H9 (cell line): ENCODE results near the gene MYEF2. TPM values are rescaled to one million over a fixed set of nuclear protein-coding genes. Genes with fewer than 3 reads are reported as not detected.

Source experiments
- DNase-seq: peaks from one replicate; pipeline ENCODE4 v3.0.0-alpha.2; 2017
- H2AFZ ChIP-seq: one replicate; pipeline ENCODE4 v1.6.1; 2013; ENCODE audit warnings: mild to moderate bottlenecking, low read length, control low read depth, moderate library complexity
- H2AK5ac ChIP-seq: 2 replicates; pipeline ENCODE4 v1.6.1; 2013; ENCODE audit warnings: low read length, control low read depth, mixed read lengths; ENCODE audit not compliant: insufficient read length
- H2BK120ac ChIP-seq: one replicate; pipeline ENCODE4 v1.6.1; 2013; ENCODE audit warnings: low read depth, mild to moderate bottlenecking, low read length, control low read depth, inconsistent platforms; ENCODE audit not compliant: poor library complexity, severe bottlenecking
- H2BK12ac ChIP-seq: 2 replicates; pipeline ENCODE4 v1.6.1; 2013; ENCODE audit warnings: low read length, control low read depth, mixed read lengths, low read depth; ENCODE audit not compliant: insufficient read length
- H2BK15ac ChIP-seq: 2 replicates; pipeline ENCODE4 v1.6.1; 2013; ENCODE audit warnings: low read depth, low read length, control low read depth
- H2BK20ac ChIP-seq: one replicate; pipeline ENCODE4 v1.6.1; 2013; ENCODE audit warnings: low read depth, mild to moderate bottlenecking, low read length, control low read depth, inconsistent platforms; ENCODE audit not compliant: poor library complexity, severe bottlenecking
- H2BK5ac ChIP-seq: 2 replicates; pipeline ENCODE4 v1.6.1; 2013; ENCODE audit warnings: low read length, control low read depth, mixed read lengths; ENCODE audit not compliant: insufficient read length
- H3K14ac ChIP-seq: 2 replicates; pipeline ENCODE4 v1.6.1; 2013; ENCODE audit warnings: low read length, control low read depth; ENCODE audit not compliant: insufficient read depth
- H3K18ac ChIP-seq: 2 replicates; pipeline ENCODE4 v1.6.1; 2013; ENCODE audit warnings: low read depth, mild to moderate bottlenecking, mixed read lengths, low read length, control low read depth; ENCODE audit not compliant: insufficient read length
- H3K23ac ChIP-seq: 2 replicates; pipeline ENCODE4 v1.6.1; 2013; ENCODE audit warnings: low read length, control low read depth, mixed read lengths, low read depth; ENCODE audit not compliant: insufficient read length
- H3K23me2 ChIP-seq: 2 replicates; pipeline ENCODE4 v1.6.1; 2013; ENCODE audit warnings: low read depth, mild to moderate bottlenecking, mixed read lengths, low read length, control low read depth; ENCODE audit not compliant: insufficient read length, poor library complexity, severe bottlenecking
- H3K27ac ChIP-seq: 2 replicates; pipeline ENCODE4 v1.5.1; 2013; ENCODE audit warnings: low read length, control low read depth, mixed read lengths, low read depth; ENCODE audit not compliant: insufficient read length
- H3K27me3 ChIP-seq: 2 replicates; pipeline ENCODE4 v1.6.1; 2013; ENCODE audit warnings: low read length, control low read depth, inconsistent platforms; ENCODE audit not compliant: insufficient read depth
- H3K4ac ChIP-seq: 2 replicates; pipeline ENCODE4 v1.6.1; 2013; ENCODE audit warnings: low read depth, mild to moderate bottlenecking, control low read depth, inconsistent platforms, low read length, moderate library complexity
- H3K4me1 ChIP-seq: 2 replicates; pipeline ENCODE4 v1.6.1; 2013; ENCODE audit warnings: low read length, control low read depth, inconsistent platforms; ENCODE audit not compliant: insufficient read depth
- H3K4me2 ChIP-seq: 2 replicates; pipeline ENCODE4 v1.6.1; 2013; ENCODE audit warnings: low read length, control low read depth, mixed read lengths; ENCODE audit not compliant: insufficient read length, insufficient read depth
- H3K56ac ChIP-seq: 2 replicates; pipeline ENCODE4 v1.6.1; 2013; ENCODE audit warnings: low read depth, mild to moderate bottlenecking, mixed read lengths, low read length, control low read depth; ENCODE audit not compliant: insufficient read length
- H3K79me1 ChIP-seq: 2 replicates; pipeline ENCODE4 v1.6.1; 2013; ENCODE audit warnings: low read depth, mild to moderate bottlenecking, moderate library complexity, low read length, control low read depth, inconsistent platforms; ENCODE audit not compliant: insufficient read depth, poor library complexity, severe bottlenecking
- H3K79me2 ChIP-seq: 2 replicates; pipeline ENCODE4 v1.6.1; 2013; ENCODE audit warnings: low read length, control low read depth, inconsistent platforms; ENCODE audit not compliant: insufficient read depth
- H3K9ac ChIP-seq: 2 replicates; pipeline ENCODE4 v1.6.1; 2013; ENCODE audit warnings: low read length, control low read depth, mixed read lengths; ENCODE audit not compliant: insufficient read length; ENCODE audit errors: extremely low read depth
- H3K9me3 ChIP-seq: one replicate; pipeline ENCODE4 v1.6.1; 2013; ENCODE audit warnings: low read depth, low read length, inconsistent platforms; ENCODE audit not compliant: control insufficient read depth
- H3T11ph ChIP-seq: one replicate; pipeline ENCODE4 v1.6.1; 2013; ENCODE audit warnings: mild to moderate bottlenecking, low read length, control low read depth, inconsistent platforms
- H4K20me1 ChIP-seq: one replicate; pipeline ENCODE4 v1.6.1; 2013; ENCODE audit not compliant: control insufficient read depth, insufficient read length, insufficient read depth
- H4K5ac ChIP-seq: 2 replicates; pipeline ENCODE4 v1.6.1; 2013; ENCODE audit warnings: low read depth, mild to moderate bottlenecking, mixed read lengths, low read length, control low read depth; ENCODE audit not compliant: insufficient read length
- H4K8ac ChIP-seq: replicated peaks from 2 replicates; pipeline ENCODE4 v1.6.1; 2013; ENCODE audit warnings: low read length, control low read depth, mixed read lengths, low read depth; ENCODE audit not compliant: insufficient read length
- H4K91ac ChIP-seq: 2 replicates; pipeline ENCODE4 v1.6.1; 2013; ENCODE audit warnings: low read depth, mild to moderate bottlenecking, moderate library complexity, mixed read lengths, low read length, control low read depth; ENCODE audit not compliant: insufficient read length
- H3K27ac Mint-ChIP-seq, 3 experiments: 2 replicates in 2 of 3; 3 replicates in 1 of 3; pipeline ENCODE4 v1.8.0; 2020 to 2021; ENCODE audit warnings: mixed read lengths in 3 of 3, mild to moderate bottlenecking in 1 of 3, moderate library complexity in 1 of 3
- H3K27me3 Mint-ChIP-seq: 2 replicates; pipeline ENCODE4 v1.8.0; 2021; ENCODE audit warnings: low read depth, mild to moderate bottlenecking, moderate library complexity, mixed read lengths
- H3K36me3 Mint-ChIP-seq, 3 experiments: 2 replicates in 2 of 3; 3 replicates in 1 of 3; pipeline ENCODE4 v1.8.0; 2020 to 2021; ENCODE audit warnings: low read depth in 3 of 3, mixed read lengths in 3 of 3; ENCODE audit not compliant: insufficient read depth in 1 of 3
- H3K4me1 Mint-ChIP-seq, 2 experiments: 2 replicates each; pipeline ENCODE4 v1.8.0; 2020; ENCODE audit warnings: mixed read lengths in 2 of 2
- H3K4me3 Mint-ChIP-seq, 2 experiments: 2 replicates in 1 of 2; 3 replicates in 1 of 2; pipeline ENCODE4 v1.8.0; 2020 to 2021; ENCODE audit warnings: mild to moderate bottlenecking in 2 of 2, mixed read lengths in 2 of 2, moderate library complexity in 1 of 2
- H3K9me3 Mint-ChIP-seq, 2 experiments: 2 replicates in 1 of 2; 3 replicates in 1 of 2; pipeline ENCODE4 v1.8.0; 2020; ENCODE audit warnings: mild to moderate bottlenecking in 2 of 2, mixed read lengths in 2 of 2, moderate library complexity in 1 of 2
- WGBS: extraction: QIAGEN DNeasy Blood & Tissue Kit; methylation state at CpG from one replicate; pipeline ENCODE4 v1.1.7; 2013; ENCODE audit warnings: missing lambda C conversion rate, low lambda C conversion rate, mixed read lengths; ENCODE audit not compliant: insufficient read length; ENCODE audit errors: extremely low coverage; 5-methylcytosine and 5-hydroxymethylcytosine counted together
- total RNA-seq: library from RNA; stranded (reverse); gene quantifications from 2 replicates; pipeline ENCODE4 v1.2.1, GENCODE V29; 2021
- TF ChIP-seq, protein P1 (sequence below): fragments of 200-600 bp; sonication (generic); conservative IDR thresholded peaks from 3 replicates; pipeline ENCODE4 v1.8.0; 2021; ENCODE audit warnings: antibody characterized with exemption, mild to moderate bottlenecking

MYEF2 gene
- total RNA-seq, 1 experiment from 2014 or later: 85.2 TPM

DNA sequence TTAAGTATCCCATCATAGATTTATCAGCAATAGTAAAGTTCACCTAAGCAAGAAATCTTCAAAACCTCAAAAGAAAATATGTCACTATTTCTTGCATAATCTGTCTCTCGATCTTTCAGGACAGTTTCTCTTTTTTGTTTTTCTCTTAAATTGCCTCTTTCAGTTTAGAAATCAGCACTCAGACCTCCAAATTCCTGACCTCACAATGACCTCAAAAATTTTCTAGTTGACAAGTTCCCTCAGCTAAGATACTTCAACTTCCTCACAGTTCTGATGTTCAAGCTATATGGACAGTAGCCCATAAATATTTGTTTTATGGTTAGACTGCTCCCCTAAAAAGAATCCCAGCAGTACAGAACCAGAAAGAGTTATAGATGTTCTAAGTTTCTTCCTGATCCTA is 33.2 kb downstream of the MYEF2 start:
- H3K14ac ChIP-seq: no peak overlapping the region
- no peaks in the 10 kb centered on the region for H3K79me2 ChIP-seq
- no peak overlapping the region for H2AK5ac ChIP-seq
- TF ChIP-seq, protein P1, sequence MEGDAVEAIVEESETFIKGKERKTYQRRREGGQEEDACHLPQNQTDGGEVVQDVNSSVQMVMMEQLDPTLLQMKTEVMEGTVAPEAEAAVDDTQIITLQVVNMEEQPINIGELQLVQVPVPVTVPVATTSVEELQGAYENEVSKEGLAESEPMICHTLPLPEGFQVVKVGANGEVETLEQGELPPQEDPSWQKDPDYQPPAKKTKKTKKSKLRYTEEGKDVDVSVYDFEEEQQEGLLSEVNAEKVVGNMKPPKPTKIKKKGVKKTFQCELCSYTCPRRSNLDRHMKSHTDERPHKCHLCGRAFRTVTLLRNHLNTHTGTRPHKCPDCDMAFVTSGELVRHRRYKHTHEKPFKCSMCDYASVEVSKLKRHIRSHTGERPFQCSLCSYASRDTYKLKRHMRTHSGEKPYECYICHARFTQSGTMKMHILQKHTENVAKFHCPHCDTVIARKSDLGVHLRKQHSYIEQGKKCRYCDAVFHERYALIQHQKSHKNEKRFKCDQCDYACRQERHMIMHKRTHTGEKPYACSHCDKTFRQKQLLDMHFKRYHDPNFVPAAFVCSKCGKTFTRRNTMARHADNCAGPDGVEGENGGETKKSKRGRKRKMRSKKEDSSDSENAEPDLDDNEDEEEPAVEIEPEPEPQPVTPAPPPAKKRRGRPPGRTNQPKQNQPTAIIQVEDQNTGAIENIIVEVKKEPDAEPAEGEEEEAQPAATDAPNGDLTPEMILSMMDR: no peak
- H3K23ac ChIP-seq: no peak overlapping the region
- no CpG with 5 or more reads among the region's 1 CpG for WGBS
- no peaks in the 10 kb centered on the region for H3K4me1 ChIP-seq
- no peak overlapping the region for H3K18ac ChIP-seq
- Mint-ChIP-seq H3K4me3 (no peak overlapping the region), H3K27me3 (no peaks in the 10 kb centered on the region), H3K36me3 (peaks cover 5 to 38% (median 37%) of the 10 kb centered on the region in 3 experiments; a peak in 6 of 7 replicates), H3K9me3 (no peaks in the 10 kb centered on the region), H3K27ac (no peak overlapping the region), H3K4me1 (peaks cover 2 to 4% of the 10 kb centered on the region in 2 experiments)
- no peak overlapping the region for H2BK20ac ChIP-seq
- H3K79me1 ChIP-seq: no peaks in the 10 kb centered on the region
- H2BK12ac ChIP-seq: no peak overlapping the region
- no peaks in the 10 kb centered on the region for H3K27me3 ChIP-seq
- no peaks in the 10 kb centered on the region for H4K20me1 ChIP-seq
- H2BK5ac ChIP-seq: no peak overlapping the region
- no peak for DNase-seq
- no peak overlapping the region for H3K56ac ChIP-seq
- H3K27ac ChIP-seq: no peak overlapping the region
- H4K8ac ChIP-seq: no peak overlapping the region
- H2BK120ac ChIP-seq: no peak overlapping the region
- H4K91ac ChIP-seq: no peak overlapping the region
- no peak overlapping the region for H2BK15ac ChIP-seq
- no peak overlapping the region for H3K4ac ChIP-seq
- H4K5ac ChIP-seq: no peak overlapping the region
- no peak overlapping the region for H3K4me2 ChIP-seq
- H3K23me2 ChIP-seq: no peaks in the 10 kb centered on the region
- no peak overlapping the region for H3K9ac ChIP-seq
- H3K9me3 ChIP-seq: no peaks in the 10 kb centered on the region
- H2AFZ ChIP-seq: no peak overlapping the region
- H3T11ph ChIP-seq: no peak overlapping the region
